ENCODE measurements around the gene PHRF1. TPM values are rescaled to one million over a fixed set of nuclear protein-coding genes. Genes with fewer than 3 reads are reported as not detected.
"Not testable (repeated sequence)": the region's sequence is repeated elsewhere in the genome, so short reads cannot be mapped to it uniquely, and the experiment has no call there.

The PHRF1 gene
- total and polyA plus RNA-seq, 2 donors (not counting 3 experiments of a cell fraction or from before 2014, with no cell fraction given): 14.2 to 39.4 TPM

- no peaks in the 10 kb centered on the region for H3K9me3 ChIP-seq (replicated peaks; ENCODE audit: control insufficient read depth, insufficient read depth, low read length)
- intact Hi-C loops (cut with micrococcal nuclease) (no loop called here), dilution Hi-C loops (cut with MboI; ENCODE audit: extremely low pct_ligation_motif_present, low sequenced_read_pairs) (no loop called here)
- FAIRE-seq (no peak), DNase-seq (ENCODE audit: low read depth, low spot score) (no peak)
- no peak overlapping the region for H3K9ac ChIP-seq (replicated peaks; ENCODE audit: extremely low read depth, insufficient read depth, low read length)
- H3K4me3 ChIP-seq (replicated peaks in 1 of 3; ENCODE audit: insufficient read depth in 1 of 3, low read depth in 1 of 3, low read length in 3 of 3): no peak overlapping the region
- ChIA-PET POLR2A (no interaction called here), CTCF (no interaction called here)
- H4K20me1 ChIP-seq (replicated peaks; ENCODE audit: control insufficient read depth, extremely low read depth, insufficient read depth, low read length): no peaks in the 10 kb centered on the region
- no peak for TF ChIP-seq EZH2 (IDR thresholded peaks at IDR 0.05; ENCODE audit: borderline replicate concordance, low read depth, low read length, severe bottlenecking)
- no peak for TF ChIP-seq JUN (IDR thresholded peaks at IDR 0.05; ENCODE audit: borderline replicate concordance, insufficient read depth, insufficient read length, low read depth)
- TF ChIP-seq, protein P1, sequence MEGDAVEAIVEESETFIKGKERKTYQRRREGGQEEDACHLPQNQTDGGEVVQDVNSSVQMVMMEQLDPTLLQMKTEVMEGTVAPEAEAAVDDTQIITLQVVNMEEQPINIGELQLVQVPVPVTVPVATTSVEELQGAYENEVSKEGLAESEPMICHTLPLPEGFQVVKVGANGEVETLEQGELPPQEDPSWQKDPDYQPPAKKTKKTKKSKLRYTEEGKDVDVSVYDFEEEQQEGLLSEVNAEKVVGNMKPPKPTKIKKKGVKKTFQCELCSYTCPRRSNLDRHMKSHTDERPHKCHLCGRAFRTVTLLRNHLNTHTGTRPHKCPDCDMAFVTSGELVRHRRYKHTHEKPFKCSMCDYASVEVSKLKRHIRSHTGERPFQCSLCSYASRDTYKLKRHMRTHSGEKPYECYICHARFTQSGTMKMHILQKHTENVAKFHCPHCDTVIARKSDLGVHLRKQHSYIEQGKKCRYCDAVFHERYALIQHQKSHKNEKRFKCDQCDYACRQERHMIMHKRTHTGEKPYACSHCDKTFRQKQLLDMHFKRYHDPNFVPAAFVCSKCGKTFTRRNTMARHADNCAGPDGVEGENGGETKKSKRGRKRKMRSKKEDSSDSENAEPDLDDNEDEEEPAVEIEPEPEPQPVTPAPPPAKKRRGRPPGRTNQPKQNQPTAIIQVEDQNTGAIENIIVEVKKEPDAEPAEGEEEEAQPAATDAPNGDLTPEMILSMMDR (IDR thresholded peaks at IDR 0.05; ENCODE audit: extremely low read depth in 1 of 2, insufficient read depth in 1 of 2, low read depth in 1 of 2, low read length in 2 of 2): no peak
- TF ChIP-seq, protein P2, sequence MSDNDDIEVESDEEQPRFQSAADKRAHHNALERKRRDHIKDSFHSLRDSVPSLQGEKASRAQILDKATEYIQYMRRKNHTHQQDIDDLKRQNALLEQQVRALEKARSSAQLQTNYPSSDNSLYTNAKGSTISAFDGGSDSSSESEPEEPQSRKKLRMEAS (IDR thresholded peaks at IDR 0.05; ENCODE audit: insufficient read depth, insufficient read length): no peak
- no peak for TF ChIP-seq FOS (IDR thresholded peaks at IDR 0.05; ENCODE audit: borderline replicate concordance, insufficient read depth, low read length)
- no peak for TF ChIP-seq GATA2 (IDR thresholded peaks at IDR 0.05; ENCODE audit: insufficient read depth, insufficient read length, low read depth, low read length)
- TF ChIP-seq MYC (IDR thresholded peaks at IDR 0.05; ENCODE audit: low read depth, low read length): no peak
- no peak for TF ChIP-seq POLR2A (IDR thresholded peaks at IDR 0.05; ENCODE audit: low read depth, low read length)
- TF ChIP-seq POLR2AphosphoS5 (IDR thresholded peaks at IDR 0.05; ENCODE audit: insufficient read depth, low read depth, low read length): no peak
- H3K4me1 ChIP-seq (ENCODE audit: control insufficient read depth, extremely low read depth, insufficient read depth, low read length): no peaks in the 10 kb centered on the region
- BruUV-seq (replicated peaks): no TSS peak
- H3K27me3 ChIP-seq (ENCODE audit: control insufficient read depth in 2 of 2, insufficient read depth in 2 of 2, low read length in 2 of 2): no peaks in the 10 kb centered on the region
- no peak overlapping the region for H3K4me2 ChIP-seq (ENCODE audit: insufficient read depth, low read length)
- peaks cover 0 to 23% of the 10 kb centered on the region in 2 experiments for H3K36me3 ChIP-seq (ENCODE audit: control insufficient read depth in 2 of 2, extremely low read depth in 1 of 2, insufficient read depth in 2 of 2, low read length in 2 of 2)
- H3K27ac ChIP-seq (ENCODE audit: insufficient read depth, low read depth, low read length): no peak overlapping the region
- H2AFZ ChIP-seq (ENCODE audit: low read depth, low read length): no peak overlapping the region
- no peaks in the 10 kb centered on the region for H3K79me2 ChIP-seq (ENCODE audit: control insufficient read depth, insufficient read depth, low read length)
- H3K9me1 ChIP-seq (replicated peaks; ENCODE audit: control insufficient read depth, extremely low read depth, insufficient read depth, low read length): no peaks in the 10 kb centered on the region
Observed at GRCh38 chr11:653837-654236, 77.6 kb downstream of the PHRF1 start.

DNA sequence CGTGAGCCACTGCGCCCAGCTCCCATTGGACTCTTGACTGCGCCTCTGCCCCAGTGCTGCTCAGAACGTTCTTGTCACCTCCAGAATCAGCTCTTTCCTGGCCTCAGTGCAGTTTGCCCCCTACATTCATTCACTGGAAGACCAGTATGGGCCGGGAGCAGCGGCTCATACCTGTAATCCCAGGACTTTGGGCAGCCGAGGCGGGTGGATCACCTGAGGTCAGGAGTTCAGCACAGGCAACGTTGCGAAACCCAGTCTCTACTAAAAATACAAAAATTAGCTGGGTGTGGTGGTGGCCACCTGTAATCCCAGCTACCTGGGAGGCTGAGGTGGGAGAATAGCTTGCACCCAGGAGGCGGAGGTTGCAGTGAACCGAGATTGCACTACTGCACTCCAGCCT is 78.2 kb downstream of the PHRF1 start:
- BruUV-seq (replicated peaks); H3K9me1 ChIP-seq (replicated peaks; ENCODE audit: control insufficient read depth, extremely low read depth, insufficient read depth, low read length); intact Hi-C loops (cut with micrococcal nuclease); H3K9me3 ChIP-seq (replicated peaks; ENCODE audit: control insufficient read depth, insufficient read depth, low read length); H3K27ac ChIP-seq (ENCODE audit: insufficient read depth, low read depth, low read length); DNase-seq (ENCODE audit: low read depth, low spot score); H3K4me2 ChIP-seq (ENCODE audit: insufficient read depth, low read length); CTCF ChIA-PET; dilution Hi-C loops (cut with MboI; ENCODE audit: extremely low pct_ligation_motif_present, low sequenced_read_pairs); H4K20me1 ChIP-seq (replicated peaks; ENCODE audit: control insufficient read depth, extremely low read depth, insufficient read depth, low read length); H3K27me3 ChIP-seq (ENCODE audit: control insufficient read depth in 2 of 2, insufficient read depth in 2 of 2, low read length in 2 of 2); H3K4me3 ChIP-seq (replicated peaks in 1 of 3; ENCODE audit: insufficient read depth in 1 of 3, low read depth in 1 of 3, low read length in 3 of 3); FAIRE-seq; H3K4me1 ChIP-seq (ENCODE audit: control insufficient read depth, extremely low read depth, insufficient read depth, low read length); H2AFZ ChIP-seq (ENCODE audit: low read depth, low read length); POLR2A ChIA-PET; H3K9ac ChIP-seq (replicated peaks; ENCODE audit: extremely low read depth, insufficient read depth, low read length); H3K79me2 ChIP-seq (ENCODE audit: control insufficient read depth, insufficient read depth, low read length): not testable (repeated sequence)
- H3K36me3 ChIP-seq (ENCODE audit: control insufficient read depth in 2 of 2, extremely low read depth in 1 of 2, insufficient read depth in 2 of 2, low read length in 2 of 2): peaks cover under 1 to 24% of the 10 kb centered on the region in 2 experiments
